CD4-positive, alpha-beta T cell treated with Interleukin-2 at 100 ng/mL for 4 hours (primary cell): ENCODE data around the gene EEF1AKMT4.

Experiments used
- DNase-seq: peaks from one replicate; pipeline ENCODE4 v3.0.0-alpha.2; 2020; ENCODE audit warnings: low spot score

Gene EEF1AKMT4

DNA sequence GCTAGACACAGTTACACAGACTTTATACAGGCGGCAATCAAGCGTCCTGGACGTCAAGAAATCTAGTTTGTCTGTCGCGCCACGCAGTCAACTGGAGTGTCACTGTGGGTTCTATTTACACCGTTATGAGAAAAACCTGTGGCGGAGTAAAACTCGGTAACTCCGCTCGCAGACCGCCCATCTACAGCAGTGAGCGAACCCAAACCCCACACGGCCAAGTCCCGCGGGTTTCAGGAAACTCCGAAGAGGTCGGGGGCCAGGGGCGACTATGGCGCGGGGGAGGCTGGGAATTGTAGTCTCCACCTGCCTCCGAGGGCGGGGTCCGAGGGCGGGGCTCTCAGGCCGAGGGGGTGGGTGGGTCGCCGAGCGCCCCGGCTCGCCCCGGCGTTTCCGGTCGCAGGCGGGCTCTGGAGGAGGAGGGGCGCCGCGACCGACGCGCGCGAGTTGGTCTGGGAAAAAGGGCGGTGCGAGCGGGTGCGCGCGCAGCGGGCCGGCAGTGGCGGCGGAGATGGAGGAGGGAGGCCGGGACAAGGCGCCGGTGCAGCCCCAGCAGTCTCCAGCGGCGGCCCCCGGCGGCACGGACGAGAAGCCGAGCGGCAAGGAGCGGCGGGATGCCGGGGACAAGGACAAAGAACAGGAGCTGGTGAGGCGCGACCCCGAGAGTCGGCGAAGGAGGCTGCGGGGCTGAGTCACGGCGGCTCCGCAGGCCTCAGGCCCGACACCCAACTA, 49.5 kb downstream of the EEF1AKMT4 start, which contains the start of gene PSMD2:
Gene PSMD2 (plus strand): TSS at position 483 of the 729 bp plus-strand sequence. CDS start 26 bp downstream, at position 509.
- DNase-seq: peak; percentile 98

DNA sequence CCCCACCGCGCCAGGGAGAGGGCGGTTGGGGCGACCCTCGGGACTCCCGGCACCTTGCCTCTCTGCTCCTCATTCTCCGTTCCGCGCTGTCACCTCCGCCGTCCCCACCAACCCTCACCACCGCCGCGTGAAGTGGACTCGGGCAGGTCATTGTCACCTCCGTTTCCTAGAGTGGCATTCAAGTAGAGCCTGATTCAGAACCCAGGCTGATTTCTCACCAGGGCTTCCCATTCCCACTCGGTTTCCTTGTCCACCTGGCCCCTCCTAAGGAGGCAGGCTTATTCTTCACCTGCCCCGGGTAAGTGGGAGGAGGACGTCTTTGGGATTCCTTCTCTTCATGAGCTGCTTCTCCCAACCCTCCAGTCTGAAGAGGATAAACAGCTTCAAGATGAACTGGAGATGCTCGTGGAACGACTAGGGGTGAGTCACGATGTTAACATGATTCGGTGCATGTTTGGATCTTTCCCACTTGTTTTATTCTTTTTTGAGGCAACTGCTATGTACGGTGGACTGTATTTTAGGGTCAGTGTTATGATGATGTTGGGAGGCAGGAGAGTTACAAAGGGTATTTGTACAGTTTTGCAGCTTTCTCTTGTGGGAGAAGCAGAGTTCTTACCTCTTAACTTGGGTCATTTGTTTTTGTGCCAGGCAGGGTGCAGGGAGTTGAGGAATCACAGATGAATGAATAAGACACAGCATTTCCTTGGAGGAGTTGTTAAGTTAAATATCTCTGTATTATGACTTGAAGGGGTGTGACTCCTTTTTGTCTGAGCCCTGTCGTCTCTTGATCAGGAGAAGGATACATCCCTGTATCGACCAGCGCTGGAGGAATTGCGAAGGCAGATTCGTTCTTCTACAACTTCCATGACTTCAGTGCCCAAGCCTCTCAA, 50.3 kb downstream of the EEF1AKMT4 start:
- DNase-seq: no peak

DNA sequence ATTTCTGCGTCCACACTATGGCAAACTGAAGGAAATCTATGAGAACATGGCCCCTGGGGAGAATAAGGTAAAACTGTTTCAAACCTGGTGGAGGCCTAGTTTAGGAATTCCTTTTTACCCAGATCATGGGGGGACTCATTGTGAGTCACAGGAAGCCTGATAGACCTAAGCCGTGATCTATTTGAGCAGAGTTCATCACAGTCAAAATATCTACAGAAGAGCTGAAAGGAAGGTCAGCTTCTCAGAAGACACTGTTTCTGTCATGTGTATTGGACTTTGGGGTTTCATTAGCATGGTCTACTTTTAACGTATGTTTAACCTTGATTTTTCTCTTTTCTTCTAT, 50.9 kb downstream of the EEF1AKMT4 start:
- no peak for DNase-seq

DNA sequence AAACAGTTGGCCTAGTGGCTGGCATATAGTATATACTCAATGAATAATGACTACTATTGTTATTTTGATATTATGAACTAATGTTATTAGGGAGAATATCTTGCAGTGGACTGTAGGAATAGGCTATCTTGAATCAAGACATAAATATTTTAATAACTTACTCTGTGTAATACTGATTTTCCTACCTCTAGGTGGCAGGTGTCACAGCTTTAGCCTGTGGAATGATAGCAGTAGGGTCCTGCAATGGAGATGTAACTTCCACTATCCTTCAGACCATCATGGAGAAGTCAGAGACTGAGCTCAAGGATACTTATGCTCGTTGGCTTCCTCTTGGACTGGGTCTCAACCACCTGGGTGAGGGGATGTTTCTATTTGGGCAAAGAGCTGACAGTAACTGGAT, 56.1 kb downstream of the EEF1AKMT4 start:
- DNase-seq: no peak

DNA sequence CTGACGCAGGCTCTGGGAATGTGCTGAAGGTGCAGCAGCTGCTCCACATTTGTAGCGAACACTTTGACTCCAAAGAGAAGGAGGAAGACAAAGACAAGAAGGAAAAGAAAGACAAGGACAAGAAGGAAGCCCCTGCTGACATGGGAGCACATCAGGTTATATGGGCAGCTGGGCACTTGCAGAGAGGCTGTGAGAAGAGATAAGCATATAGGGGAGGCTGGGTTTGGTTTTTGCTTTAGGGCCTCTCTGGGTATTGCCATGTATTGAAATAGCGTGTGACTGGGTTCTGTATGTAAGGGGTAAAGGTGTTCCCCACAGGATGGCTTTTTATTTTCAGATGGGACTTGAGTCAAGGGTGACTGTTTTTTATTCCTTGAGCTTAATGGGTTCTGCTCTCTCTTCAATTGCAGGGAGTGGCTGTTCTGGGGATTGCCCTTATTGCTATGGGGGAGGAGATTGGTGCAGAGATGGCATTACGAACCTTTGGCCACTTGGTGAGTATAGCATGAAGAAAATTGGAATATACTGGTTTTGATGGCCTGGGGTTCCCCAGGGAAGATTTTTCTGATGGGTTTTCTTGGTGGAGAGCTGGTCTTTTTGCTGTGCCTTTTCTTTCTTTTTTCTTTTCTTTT, 57.0 kb downstream of the EEF1AKMT4 start:
- DNase-seq: no peak

DNA sequence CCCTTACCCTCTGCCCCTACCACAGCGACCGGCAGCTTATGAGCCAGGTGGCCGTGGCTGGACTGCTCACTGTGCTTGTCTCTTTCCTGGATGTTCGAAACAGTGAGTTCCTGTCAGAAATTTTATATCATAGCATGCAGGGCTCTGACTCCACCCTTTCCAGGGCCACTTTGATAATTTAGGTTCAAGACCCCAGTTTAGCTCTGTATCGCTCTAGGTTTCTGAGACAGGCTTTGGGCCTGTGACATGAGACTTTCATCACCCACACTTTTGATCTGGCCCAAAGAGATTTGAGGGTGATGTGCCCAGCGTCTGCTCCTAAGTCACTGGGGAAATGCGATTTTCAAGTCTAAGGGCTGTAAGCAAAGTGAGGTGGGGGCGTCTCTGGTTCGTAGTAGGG, 58.4 kb downstream of the EEF1AKMT4 start:
- DNase-seq: no peak
